Gastrocnemius medialis (tissue), 4 donors: Measurements from ENCODE around the gene NCF4. TPM values are rescaled to one million over a fixed set of nuclear protein-coding genes. Genes with fewer than 3 reads are reported as not detected.

ENCODE experiments used
- ATAC-seq, 2 donors: fragments of 150-250 bp; one replicate each; pipeline ENCODE4 v1.9.1; 2016
- DNase-seq, 2 donors: peaks; one replicate each; pipeline ENCODE4 v3.0.0-alpha.2; 2019
- H3K27ac ChIP-seq, 4 donors: fragments of 200-600 bp; sonication (generic); 1 replicate in 1 of 4; 2 replicates in 3 of 4; pipeline ENCODE4 v1.5.1; 2016 to 2018; ENCODE audit warnings: mild to moderate bottlenecking in 2 of 4, moderate library complexity in 1 of 4
- H3K27me3 ChIP-seq, 3 donors: fragments of 200-600 bp; sonication (generic) in 2 of 3; 1 replicate in 1 of 3; 2 replicates in 2 of 3; pipeline versions ENCODE4 v1.5.1 to v1.6.0; 2016 to 2019; ENCODE audit warnings: mild to moderate bottlenecking in 1 of 3, moderate library complexity in 1 of 3
- H3K36me3 ChIP-seq, 2 donors: fragments of 200-600 bp; sonication (generic) in 1 of 2; one replicate each; pipeline ENCODE4 v1.5.1; 2017 to 2018
- H3K4me1 ChIP-seq, 2 donors: fragments of 200-600 bp; sonication (generic) in 1 of 2; one replicate each; pipeline ENCODE4 v1.5.1; 2016 to 2017; ENCODE audit warnings: mild to moderate bottlenecking in 2 of 2
- H3K4me3 ChIP-seq, 4 donors: fragments of 200-600 bp; sonication (generic) in 3 of 4; 1 replicate in 1 of 4; 2 replicates in 3 of 4; pipeline ENCODE4 v1.5.1; 2016 to 2019; ENCODE audit warnings: mild to moderate bottlenecking in 2 of 4
- H3K9me3 ChIP-seq, 3 donors: fragments of 200-600 bp; sonication (generic) in 2 of 3; 1 replicate in 1 of 3; 2 replicates in 2 of 3; pipeline ENCODE4 v1.5.1; 2016 to 2019
- CTCF ChIP-seq, 5 experiments: fragments of 450-650 bp in 3 of 5; fragments of 200-600 bp in 2 of 5; sonication (generic) in 2 of 5; IDR thresholded peaks in 4 of 5; conservative IDR thresholded peaks in 1 of 5; 1 replicate in 4 of 5; 2 replicates in 1 of 5; pipeline ENCODE4 v1.5.1; 2016 to 2019; ENCODE audit warnings: antibody characterized with exemption in 5 of 5, mild to moderate bottlenecking in 3 of 5, moderate library complexity in 3 of 5
- POLR2A ChIP-seq, 2 donors: fragments of 450-650 bp; IDR thresholded peaks; one replicate each; pipeline ENCODE4 v1.6.1; 2017; ENCODE audit warnings: antibody characterized with exemption in 2 of 2, mild to moderate bottlenecking in 2 of 2, moderate library complexity in 2 of 2
- in situ Hi-C, 4 donors: fragments of 200-750 bp; cut with MboI; loops; one replicate each; pipeline versions ENCODE4 v1.15.0 to v1.8.0; 2017; ENCODE audit warnings: low sequenced_read_pairs in 4 of 4
- intact Hi-C: fragments of 100-400 bp; cut with DNase I; formaldehyde crosslinking; loops from one replicate; pipeline ENCODE4 v1.15.1; 2023; ENCODE audit warnings: low total_unique reads
- total RNA-seq, 4 donors: library from RNA; depleted of rRNA; stranded (reverse); fragments of >200 nt; gene quantifications; one replicate each; pipeline versions ENCODE4 v1.1.0 to v1.2.3, GENCODE V29; 2016

NCF4 gene
- total RNA-seq, 4 donors from 2014 or later, result 1.8 to 5.5 (median 2.9) TPM

- H3K27ac ChIP-seq, result no peak overlapping the region
- ATAC-seq, result no peak
- H3K4me1 ChIP-seq, result no peaks in the 10 kb centered on the region
- peaks cover 0 to 9% (median 7%) of the 10 kb centered on the region in 3 donors for H3K27me3 ChIP-seq
- in situ Hi-C loops, result no loop called here
- no peaks in the 10 kb centered on the region for H3K9me3 ChIP-seq
- no peak for TF ChIP-seq POLR2A (IDR thresholded peaks at IDR 0.05)
- no peak for TF ChIP-seq CTCF (IDR thresholded peaks at IDR 0.05 in 4 of 5, conservative IDR thresholded peaks at IDR 0.05 in 1 of 5)
- intact Hi-C loops, result no loop called here
- H3K36me3 ChIP-seq, result no peaks in the 10 kb centered on the region
- no peak overlapping the region for H3K4me3 ChIP-seq
- no peak for DNase-seq
Observed at GRCh38 chr22:36865346-36865745, 4.5 kb downstream of the NCF4 start.

- peaks cover 0 to 9% (median 7%) of the 10 kb centered on the region in 3 donors for H3K27me3 ChIP-seq
- in situ Hi-C loops (no loop called here), intact Hi-C loops (no loop called here)
- TF ChIP-seq POLR2A (IDR thresholded peaks at IDR 0.05) (no peak), CTCF (IDR thresholded peaks at IDR 0.05 in 4 of 5, conservative IDR thresholded peaks at IDR 0.05 in 1 of 5) (no peak)
- H3K4me3 ChIP-seq, result no peak overlapping the region
- no peaks in the 10 kb centered on the region for H3K4me1 ChIP-seq
- no peak for DNase-seq
- ATAC-seq, result no peak
- no peaks in the 10 kb centered on the region for H3K36me3 ChIP-seq
- no peak overlapping the region for H3K27ac ChIP-seq
- no peaks in the 10 kb centered on the region for H3K9me3 ChIP-seq
Observed at GRCh38 chr22:36867695-36868094, 6.9 kb downstream of the NCF4 start.

- no peak for TF ChIP-seq POLR2A (IDR thresholded peaks at IDR 0.05)
- TF ChIP-seq CTCF (IDR thresholded peaks at IDR 0.05 in 4 of 5, conservative IDR thresholded peaks at IDR 0.05 in 1 of 5), result no peak
- in situ Hi-C loops (no loop called here), intact Hi-C loops (no loop called here)
- Histone ChIP-seq H3K9me3 (no peaks in the 10 kb centered on the region), H3K27ac (no peak overlapping the region), H3K27me3 (peaks cover 0 to 9% (median 7%) of the 10 kb centered on the region in 3 donors), H3K4me3 (no peak overlapping the region), H3K36me3 (no peaks in the 10 kb centered on the region), H3K4me1 (no peaks in the 10 kb centered on the region)
- ATAC-seq, result no peak
- no peak for DNase-seq
Observed at GRCh38 chr22:36868546-36869181, 7.9 kb downstream of the NCF4 start.

GRCh38 chr22:36870250-36870649 lies 9.4 kb downstream of the NCF4 start:
- TF ChIP-seq POLR2A (IDR thresholded peaks at IDR 0.05), result no peak
- TF ChIP-seq CTCF (IDR thresholded peaks at IDR 0.05 in 4 of 5, conservative IDR thresholded peaks at IDR 0.05 in 1 of 5), result no peak
- peaks cover 0 to 9% (median 6%) of the 10 kb centered on the region in 3 donors for H3K27me3 ChIP-seq
- no peak for ATAC-seq
- H3K4me3 ChIP-seq, result no peak overlapping the region
- DNase-seq, result no peak
- no peak overlapping the region for H3K27ac ChIP-seq
- H3K4me1 ChIP-seq, result no peaks in the 10 kb centered on the region
- in situ Hi-C loops (no loop called here), intact Hi-C loops (no loop called here)
- H3K36me3 ChIP-seq, result no peaks in the 10 kb centered on the region
- no peaks in the 10 kb centered on the region for H3K9me3 ChIP-seq

- intact Hi-C loops (no loop called here), in situ Hi-C loops (no loop called here)
- H3K4me3 ChIP-seq, result no peak overlapping the region
- H3K27ac ChIP-seq, result no peak overlapping the region
- peaks cover 0 to 5% (median 0%) of the 10 kb centered on the region in 3 donors for H3K27me3 ChIP-seq
- TF ChIP-seq CTCF (IDR thresholded peaks at IDR 0.05 in 4 of 5, conservative IDR thresholded peaks at IDR 0.05 in 1 of 5) (no peak), POLR2A (IDR thresholded peaks at IDR 0.05) (no peak)
- no peaks in the 10 kb centered on the region for H3K36me3 ChIP-seq
- no peaks in the 10 kb centered on the region for H3K4me1 ChIP-seq
- no peak for DNase-seq
- no peak for ATAC-seq
- H3K9me3 ChIP-seq, result no peaks in the 10 kb centered on the region
Observed at GRCh38 chr22:36871669-36872081, 10.9 kb downstream of the NCF4 start.
